Measurements from ENCODE around the gene PARP15. TPM values are rescaled to one million over a fixed set of nuclear protein-coding genes. Genes with fewer than 3 reads are reported as not detected.
A peak's percentile ranks its signal among the peaks of the same experiment; 100 is the strongest.

The PARP15 gene
- total RNA-seq, 1 donor from 2014 or later = 9.7 TPM

DNA sequence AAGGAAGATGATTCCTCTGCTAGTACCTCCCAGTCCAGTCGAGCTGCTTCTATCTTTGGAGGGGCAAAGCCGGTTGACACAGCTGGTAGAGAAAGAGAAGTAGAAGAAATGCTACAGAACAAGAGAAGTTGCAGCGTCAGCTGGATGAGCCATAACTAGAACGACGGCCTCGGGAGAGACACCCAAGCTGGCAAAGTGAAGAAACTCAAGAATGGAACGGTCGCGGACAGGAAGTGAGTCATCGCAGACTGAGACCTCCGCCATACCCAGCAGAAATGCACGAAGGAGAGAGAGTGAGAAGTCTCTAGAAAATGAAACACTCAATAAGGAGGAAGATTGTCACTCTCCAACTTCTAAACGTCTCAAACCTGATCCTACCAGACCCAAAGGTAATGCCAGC, 84.2 kb downstream of the PARP15 start:
- H3K27me3 ChIP-seq = no peaks in the 10 kb centered on the region
- H3K9me3 ChIP-seq = no peaks in the 10 kb centered on the region
- TF ChIP-seq, protein P1, sequence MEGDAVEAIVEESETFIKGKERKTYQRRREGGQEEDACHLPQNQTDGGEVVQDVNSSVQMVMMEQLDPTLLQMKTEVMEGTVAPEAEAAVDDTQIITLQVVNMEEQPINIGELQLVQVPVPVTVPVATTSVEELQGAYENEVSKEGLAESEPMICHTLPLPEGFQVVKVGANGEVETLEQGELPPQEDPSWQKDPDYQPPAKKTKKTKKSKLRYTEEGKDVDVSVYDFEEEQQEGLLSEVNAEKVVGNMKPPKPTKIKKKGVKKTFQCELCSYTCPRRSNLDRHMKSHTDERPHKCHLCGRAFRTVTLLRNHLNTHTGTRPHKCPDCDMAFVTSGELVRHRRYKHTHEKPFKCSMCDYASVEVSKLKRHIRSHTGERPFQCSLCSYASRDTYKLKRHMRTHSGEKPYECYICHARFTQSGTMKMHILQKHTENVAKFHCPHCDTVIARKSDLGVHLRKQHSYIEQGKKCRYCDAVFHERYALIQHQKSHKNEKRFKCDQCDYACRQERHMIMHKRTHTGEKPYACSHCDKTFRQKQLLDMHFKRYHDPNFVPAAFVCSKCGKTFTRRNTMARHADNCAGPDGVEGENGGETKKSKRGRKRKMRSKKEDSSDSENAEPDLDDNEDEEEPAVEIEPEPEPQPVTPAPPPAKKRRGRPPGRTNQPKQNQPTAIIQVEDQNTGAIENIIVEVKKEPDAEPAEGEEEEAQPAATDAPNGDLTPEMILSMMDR (IDR thresholded peaks at IDR 0.05) = no peak
- intact Hi-C loops (cut with DNase I) = no loop called here
- H3K4me3 ChIP-seq = no peak overlapping the region
- ATAC-seq (peak; percentile 47), DNase-seq (no peak)
- no peaks in the 10 kb centered on the region for H3K4me1 ChIP-seq
- no peak overlapping the region for H3K27ac ChIP-seq
- no peaks in the 10 kb centered on the region for H3K36me3 ChIP-seq

GRCh38 chr3:122662505-122662904, 85.1 kb downstream of the PARP15 start:
- Histone ChIP-seq H3K9me3 (no peaks in the 10 kb centered on the region), H3K36me3 (no peaks in the 10 kb centered on the region), H3K27me3 (no peaks in the 10 kb centered on the region), H3K4me1 (no peaks in the 10 kb centered on the region), H3K27ac (no peak overlapping the region), H3K4me3 (no peak overlapping the region)
- TF ChIP-seq, protein P1 (IDR thresholded peaks at IDR 0.05) = no peak
- DNase-seq = no peak
- intact Hi-C loops (cut with DNase I) = no loop called here
- ATAC-seq = no peak

DNA sequence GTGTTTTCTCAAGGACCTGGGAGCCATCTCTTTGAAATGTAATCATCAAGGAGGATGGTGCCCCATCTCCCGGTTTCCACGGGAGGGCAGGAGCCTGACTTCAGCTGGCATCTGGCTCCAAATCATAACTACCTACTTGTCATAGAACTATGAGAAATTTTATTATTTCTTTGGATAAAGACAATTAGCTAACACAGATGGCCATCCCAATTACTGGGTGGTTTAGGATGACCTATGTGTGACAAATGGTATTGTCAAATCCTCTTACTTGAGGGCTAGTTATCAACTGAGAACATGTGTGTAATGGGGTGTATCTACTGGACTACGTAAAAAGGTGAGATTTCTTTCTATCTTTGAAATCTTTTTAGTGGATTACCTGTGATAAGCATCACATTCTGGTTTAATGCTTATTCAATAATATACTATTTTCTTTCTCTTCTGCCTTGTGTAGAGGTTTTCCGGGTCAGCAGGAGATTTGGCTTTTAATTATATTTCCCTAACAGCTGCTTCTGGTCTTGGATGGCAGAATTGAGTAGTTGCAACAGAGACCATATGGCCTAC, 87.9 kb downstream of the PARP15 start:
- Histone ChIP-seq H3K4me3 (no peak overlapping the region), H3K9me3 (no peaks in the 10 kb centered on the region), H3K36me3 (no peaks in the 10 kb centered on the region), H3K27ac (no peak overlapping the region), H3K4me1 (no peaks in the 10 kb centered on the region), H3K27me3 (no peaks in the 10 kb centered on the region)
- no peak for ATAC-seq
- intact Hi-C loops (cut with DNase I) = no loop called here
- TF ChIP-seq, protein P1 (IDR thresholded peaks at IDR 0.05) = no peak
- DNase-seq = no peak

GRCh38 chr3:122665881-122666280, 88.4 kb downstream of the PARP15 start:
- no peak overlapping the region for H3K4me3 ChIP-seq
- no peak for DNase-seq
- TF ChIP-seq, protein P1 (IDR thresholded peaks at IDR 0.05) = no peak
- H3K9me3 ChIP-seq = no peaks in the 10 kb centered on the region
- intact Hi-C loops (cut with DNase I) = no loop called here
- no peak for ATAC-seq
- no peaks in the 10 kb centered on the region for H3K4me1 ChIP-seq
- H3K36me3 ChIP-seq = no peaks in the 10 kb centered on the region
- H3K27me3 ChIP-seq = no peaks in the 10 kb centered on the region
- no peak overlapping the region for H3K27ac ChIP-seq

- DNase-seq (no peak), ATAC-seq (no peak)
- Histone ChIP-seq H3K4me1 (no peaks in the 10 kb centered on the region), H3K27me3 (no peaks in the 10 kb centered on the region), H3K9me3 (no peaks in the 10 kb centered on the region), H3K27ac (no peak overlapping the region), H3K4me3 (no peak overlapping the region), H3K36me3 (no peaks in the 10 kb centered on the region)
- TF ChIP-seq, protein P1 (IDR thresholded peaks at IDR 0.05) = no peak
- intact Hi-C loops (cut with DNase I) = no loop called here
Measured at GRCh38 chr3:122668930-122669730, 91.7 kb downstream of the PARP15 start.
